BLaER1 (cell line): ENCODE measurements around the gene PSORS1C2.

Experiments used
- H3K27ac ChIP-seq: shearing (Covaris generic); formaldehyde crosslinking; 2 replicates; pipeline ENCODE4 v1.8.1; 2022
- H3K27me3 ChIP-seq: shearing (Covaris generic); formaldehyde crosslinking; 2 replicates; pipeline ENCODE4 v1.8.1; 2022
- H3K36me3 ChIP-seq: shearing (Covaris generic); formaldehyde crosslinking; 2 replicates; pipeline ENCODE4 v1.8.1; 2022
- H3K4me1 ChIP-seq: shearing (Covaris generic); formaldehyde crosslinking; 2 replicates; pipeline ENCODE4 v1.8.1; 2022
- H3K4me2 ChIP-seq: shearing (Covaris generic); formaldehyde crosslinking; 2 replicates; pipeline ENCODE4 v1.8.1; 2022
- H3K4me3 ChIP-seq: shearing (Covaris generic); formaldehyde crosslinking; 2 replicates; pipeline ENCODE4 v1.8.1; 2022
- H3K9ac ChIP-seq: shearing (Covaris generic); formaldehyde crosslinking; 2 replicates; pipeline ENCODE4 v1.8.1; 2022
- H3K9me3 ChIP-seq: shearing (Covaris generic); formaldehyde crosslinking; 2 replicates; pipeline ENCODE4 v1.8.1; 2022
- H4K20me1 ChIP-seq: shearing (Covaris generic); formaldehyde crosslinking; 2 replicates; pipeline ENCODE4 v1.8.1; 2022
- Cebpa-rat ChIP-seq: shearing (Covaris generic); IDR thresholded peaks from 2 replicates; pipeline ENCODE4 v1.8.1; 2022

Gene PSORS1C2

GRCh38 chr6:31098449-31098938 lies 40.4 kb downstream of the PSORS1C2 start:
- Histone ChIP-seq H3K9ac (no peak overlapping the region), H3K27me3 (no peaks in the 10 kb centered on the region), H3K9me3 (no peaks in the 10 kb centered on the region), H3K27ac (no peak overlapping the region), H4K20me1 (no peaks in the 10 kb centered on the region), H3K36me3 (no peaks in the 10 kb centered on the region), H3K4me2 (no peak overlapping the region), H3K4me3 (no peak overlapping the region), H3K4me1 (peaks cover 26% of the 10 kb centered on the region)
- no peak for TF ChIP-seq Cebpa-rat

GRCh38 chr6:31096656-31097055 lies 42.2 kb downstream of the PSORS1C2 start:
- Histone ChIP-seq H3K4me3 (no peak overlapping the region), H3K27me3 (no peaks in the 10 kb centered on the region), H3K4me2 (no peak overlapping the region; the same call in 1 of the 2 replicates), H3K9ac (no peak overlapping the region), H3K27ac (no peak overlapping the region), H3K36me3 (no peaks in the 10 kb centered on the region), H3K9me3 (no peaks in the 10 kb centered on the region), H4K20me1 (no peaks in the 10 kb centered on the region), H3K4me1 (peaks cover 28% of the 10 kb centered on the region)
- TF ChIP-seq Cebpa-rat: no peak

- 0 out of 2 replicates have a peak overlapping the region, but pooled peaks have one; percentile 15 for H3K4me2 ChIP-seq
Measured at GRCh38 chr6:31096215-31096614, 42.7 kb downstream of the PSORS1C2 start.

GRCh38 chr6:31094389-31094881 lies 44.4 kb downstream of the PSORS1C2 start:
- Histone ChIP-seq H3K4me1 (peaks cover 36% of the 10 kb centered on the region), H4K20me1 (no peaks in the 10 kb centered on the region), H3K4me2 (peak overlapping the region; percentile 64), H3K36me3 (no peaks in the 10 kb centered on the region), H3K4me3 (no peak overlapping the region), H3K27me3 (no peaks in the 10 kb centered on the region), H3K27ac (no peak overlapping the region), H3K9me3 (no peaks in the 10 kb centered on the region), H3K9ac (no peak overlapping the region)
- no peak for TF ChIP-seq Cebpa-rat

More at GRCh38 chr6:31096215-31096614, 42.7 kb downstream of the PSORS1C2 start:
- H3K36me3 ChIP-seq: no peaks in the 10 kb centered on the region
- H3K27ac ChIP-seq: no peak overlapping the region
- no peak for TF ChIP-seq Cebpa-rat
- no peak overlapping the region for H3K4me3 ChIP-seq
- no peaks in the 10 kb centered on the region for H3K27me3 ChIP-seq
- no peaks in the 10 kb centered on the region for H3K9me3 ChIP-seq
- H3K9ac ChIP-seq: no peak overlapping the region
- H3K4me1 ChIP-seq: peaks cover 33% of the 10 kb centered on the region
- no peaks in the 10 kb centered on the region for H4K20me1 ChIP-seq

GRCh38 chr6:31092769-31093505 lies 45.9 kb downstream of the PSORS1C2 start:
- H3K4me1 ChIP-seq: peaks cover 36% of the 10 kb centered on the region
- no peak overlapping the region for H3K27ac ChIP-seq
- H3K9me3 ChIP-seq: no peaks in the 10 kb centered on the region
- no peaks in the 10 kb centered on the region for H4K20me1 ChIP-seq
- no peaks in the 10 kb centered on the region for H3K36me3 ChIP-seq
- H3K9ac ChIP-seq: no peak overlapping the region
- TF ChIP-seq Cebpa-rat: no peak
- H3K27me3 ChIP-seq: no peaks in the 10 kb centered on the region
- H3K4me3 ChIP-seq: no peak overlapping the region
- H3K4me2 ChIP-seq: no peak overlapping the region

- no peaks in the 10 kb centered on the region for H3K36me3 ChIP-seq
- no peaks in the 10 kb centered on the region for H3K27me3 ChIP-seq
- H3K4me3 ChIP-seq: no peak overlapping the region
- no peaks in the 10 kb centered on the region for H4K20me1 ChIP-seq
- H3K9ac ChIP-seq: no peak overlapping the region
- TF ChIP-seq Cebpa-rat: no peak
- H3K27ac ChIP-seq: no peak overlapping the region
- H3K4me1 ChIP-seq: peaks cover 32% of the 10 kb centered on the region
- H3K4me2 ChIP-seq: no peak overlapping the region
- H3K9me3 ChIP-seq: no peaks in the 10 kb centered on the region
Measured at GRCh38 chr6:31092238-31092637, 46.6 kb downstream of the PSORS1C2 start.

GRCh38 chr6:31091680-31092079 lies 47.2 kb downstream of the PSORS1C2 start:
- Histone ChIP-seq H3K4me2 (no peak overlapping the region), H3K36me3 (no peaks in the 10 kb centered on the region), H3K4me3 (no peak overlapping the region), H4K20me1 (no peaks in the 10 kb centered on the region), H3K9ac (no peak overlapping the region), H3K27ac (no peak overlapping the region), H3K27me3 (no peaks in the 10 kb centered on the region), H3K4me1 (peaks cover 32% of the 10 kb centered on the region), H3K9me3 (no peaks in the 10 kb centered on the region)
- TF ChIP-seq Cebpa-rat: no peak

- H4K20me1 ChIP-seq: no peaks in the 10 kb centered on the region
- no peak overlapping the region for H3K27ac ChIP-seq
- no peak overlapping the region for H3K9ac ChIP-seq
- H3K4me3 ChIP-seq: no peak overlapping the region
- TF ChIP-seq Cebpa-rat: no peak
- H3K9me3 ChIP-seq: no peaks in the 10 kb centered on the region
- H3K36me3 ChIP-seq: no peaks in the 10 kb centered on the region
- H3K4me1 ChIP-seq: peaks cover 34% of the 10 kb centered on the region
- H3K4me2 ChIP-seq: no peak overlapping the region
- no peaks in the 10 kb centered on the region for H3K27me3 ChIP-seq
Measured at GRCh38 chr6:31090973-31091364, 47.9 kb downstream of the PSORS1C2 start.

- Histone ChIP-seq H3K4me1 (peaks cover 34% of the 10 kb centered on the region), H3K9ac (no peak overlapping the region), H4K20me1 (no peaks in the 10 kb centered on the region), H3K27ac (no peak overlapping the region), H3K4me3 (no peak overlapping the region), H3K27me3 (no peaks in the 10 kb centered on the region), H3K9me3 (no peaks in the 10 kb centered on the region), H3K4me2 (no peak overlapping the region), H3K36me3 (no peaks in the 10 kb centered on the region)
- TF ChIP-seq Cebpa-rat: no peak
Measured at GRCh38 chr6:31090275-31090972, 48.4 kb downstream of the PSORS1C2 start.
